Activated CD8-positive, alpha-beta T cell treated with anti-CD3 and anti-CD28 coated beads for 36 hours (primary cell): ENCODE results near the gene IL10RB. TPM values are rescaled to one million over a fixed set of nuclear protein-coding genes. Genes with fewer than 3 reads are reported as not detected.
"Not testable (repeated sequence)": the region's sequence is repeated elsewhere in the genome, so short reads cannot be mapped to it uniquely, and the experiment has no call there.

Experiments
- ATAC-seq: fragments of 200-7000 bp; cut with Tn5 transposase; one replicate; pipeline ENCODE4 v1.10.0; 2021; ENCODE audit warnings: mild to moderate bottlenecking, moderate library complexity
- CTCF ChIA-PET: fragments of 350-600 bp; sonication (Branson Sonifier 250); formaldehyde crosslinking; loops from one replicate; lab custom pipeline; 2021; ENCODE audit warnings: antibody characterized with exemption; lab: Charles Lee
- POLR2A ChIA-PET: fragments of 350-600 bp; sonication (Branson Sonifier 250); formaldehyde crosslinking; loops from one replicate; lab custom pipeline; 2021; ENCODE audit warnings: antibody characterized with exemption; lab: Charles Lee
- DNase-seq: peaks from one replicate; pipeline ENCODE4 v3.0.0-alpha.2; 2020
- H3K27ac Mint-ChIP-seq: one replicate; pipeline ENCODE4 v1.8.0; 2021; ENCODE audit warnings: mild to moderate bottlenecking, mixed read lengths
- H3K27me3 Mint-ChIP-seq: one replicate; pipeline ENCODE4 v1.8.0; 2021; ENCODE audit warnings: mixed read lengths
- H3K36me3 Mint-ChIP-seq: one replicate; pipeline ENCODE4 v1.8.0; 2021; ENCODE audit warnings: low read depth, mixed read lengths
- H3K4me1 Mint-ChIP-seq: one replicate; pipeline ENCODE4 v1.8.0; 2021; ENCODE audit warnings: low read depth, mixed read lengths
- H3K4me3 Mint-ChIP-seq: one replicate; pipeline ENCODE4 v1.8.0; 2021; ENCODE audit warnings: mild to moderate bottlenecking, moderate library complexity, mixed read lengths
- H3K9me3 Mint-ChIP-seq: one replicate; pipeline ENCODE4 v1.8.0; 2021; ENCODE audit warnings: mixed read lengths
- CTCF ChIP-seq: fragments of 200-600 bp; IDR thresholded peaks from one replicate; pipeline ENCODE4 v1.8.0; 2022; ENCODE audit warnings: antibody characterized with exemption, mild to moderate bottlenecking
- intact Hi-C: fragments of 100-400 bp; cut with micrococcal nuclease; formaldehyde crosslinking; loops from one replicate; pipeline ENCODE4 v1.10.0; 2022
- total RNA-seq, 2 experiments: library from RNA; stranded (reverse); gene quantifications; one replicate each; pipeline ENCODE4 v1.2.3, GENCODE V29; 2021

Gene IL10RB
- total RNA-seq, 2 experiments from 2014 or later: 25.0 to 30.5 TPM

GRCh38 chr21:33251119-33251518 is 15.0 kb upstream of the IL10RB start:
- DNase-seq: no peak
- Mint-ChIP-seq H3K27me3 (no peaks in the 10 kb centered on the region), H3K9me3 (no peaks in the 10 kb centered on the region), H3K36me3 (peaks cover 84% of the 10 kb centered on the region), H3K4me3 (no peak overlapping the region), H3K27ac (peak overlapping the region; percentile 63), H3K4me1 (peaks cover 53% of the 10 kb centered on the region)
- CTCF ChIA-PET: interaction anchor here (0.7 to 1.6 kb wide), 3 partner anchors 54 to 124 kb away, joined by 3 to 4 read pairs (median 4); no protein-coding TSS in a partner anchor
- ATAC-seq: no peak
- TF ChIP-seq CTCF: no peak
- POLR2A ChIA-PET: interaction anchor here (1.0 to 2.0 kb wide), 2 partner anchors 15 to 16 kb away, joined by 4 to 10 read pairs; partner anchors contain the start of gene IL10RB
- intact Hi-C loops: no loop called here

- ATAC-seq, CTCF ChIA-PET, intact Hi-C loops, POLR2A ChIA-PET, H3K27me3 Mint-ChIP-seq, DNase-seq, H3K4me3 Mint-ChIP-seq, H3K9me3 Mint-ChIP-seq: not testable (repeated sequence)
- peaks cover 86% of the 10 kb centered on the region for H3K36me3 Mint-ChIP-seq
- H3K27ac Mint-ChIP-seq: peak overlapping the region; percentile 54
- peaks cover 44% of the 10 kb centered on the region for H3K4me1 Mint-ChIP-seq
These were observed 12.8 kb upstream of the IL10RB start for GRCh38 chr21:33253382-33253781.

DNA sequence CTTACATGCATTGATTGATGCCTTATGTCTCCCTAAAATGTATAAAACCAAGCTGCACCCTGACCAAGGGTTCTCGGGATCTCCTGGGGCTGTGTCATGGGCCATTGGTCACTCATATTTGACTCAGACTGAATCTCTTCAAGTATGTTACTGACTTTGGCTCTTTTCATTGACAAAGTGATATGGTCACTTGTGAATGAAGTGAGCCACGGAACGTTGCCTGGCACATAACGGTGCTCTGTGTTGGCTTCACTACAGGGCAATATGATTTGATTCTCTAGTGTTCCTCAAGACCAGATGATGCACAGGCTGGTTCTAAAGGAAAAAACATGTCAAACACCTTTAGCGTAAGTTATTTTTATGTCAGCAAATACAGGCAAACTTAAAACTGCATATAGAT is 11.4 kb upstream of the IL10RB start:
- DNase-seq (no peak), ATAC-seq (no peak)
- H3K36me3 Mint-ChIP-seq: peaks cover 85% of the 10 kb centered on the region
- CTCF ChIA-PET: interaction anchor here (1.6 kb wide), 1 partner anchor 11 kb away, joined by 7 read pairs; the partner anchor contains the start of gene IL10RB
- H3K9me3 Mint-ChIP-seq: peaks cover 1% of the 10 kb centered on the region
- POLR2A ChIA-PET: interaction anchor here (1.0 to 1.9 kb wide), 4 partner anchors 10 to 23 kb away, joined by 3 to 6 read pairs (median 5); partner anchors contain the start of gene IL10RB
- H3K4me1 Mint-ChIP-seq: peaks cover 45% of the 10 kb centered on the region
- intact Hi-C loops: no loop called here
- peak overlapping the region; percentile 72 for H3K27ac Mint-ChIP-seq
- no peak overlapping the region for H3K4me3 Mint-ChIP-seq
- H3K27me3 Mint-ChIP-seq: no peaks in the 10 kb centered on the region
- no peak for TF ChIP-seq CTCF

DNA sequence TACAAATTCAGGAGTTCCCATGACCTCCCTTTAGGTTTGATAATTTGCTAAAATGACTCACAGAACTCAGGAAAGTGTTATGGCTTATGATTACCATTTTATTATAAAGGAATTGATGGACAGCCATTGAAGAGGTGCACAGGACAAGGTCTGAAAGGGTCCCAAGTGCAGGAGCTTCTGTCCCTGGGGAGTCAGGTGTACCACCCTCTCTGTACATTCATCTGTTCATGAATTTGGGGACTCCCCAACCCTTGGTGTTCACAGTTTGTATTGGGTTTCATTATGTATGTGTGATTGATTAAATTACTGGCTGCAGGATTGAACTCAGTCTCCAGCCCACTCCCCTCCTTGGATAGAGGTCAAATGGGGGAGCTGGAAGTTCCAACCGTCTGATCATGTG is 10.8 kb upstream of the IL10RB start:
- Mint-ChIP-seq H3K4me3 (no peak overlapping the region), H3K27me3 (no peaks in the 10 kb centered on the region), H3K36me3 (peaks cover 86% of the 10 kb centered on the region), H3K27ac (peak overlapping the region; percentile 72), H3K9me3 (peaks cover 1% of the 10 kb centered on the region), H3K4me1 (peaks cover 51% of the 10 kb centered on the region)
- DNase-seq (no peak), ATAC-seq (peak; percentile 69)
- ChIA-PET POLR2A (interaction anchor here (0.7 to 1.9 kb wide), 6 partner anchors 10 to 188 kb away, joined by 3 to 6 read pairs (median 4); partner anchors contain the start of gene IL10RB), CTCF (interaction anchor here (1.0 to 1.6 kb wide), 3 partner anchors 10 to 58 kb away, joined by 3 to 7 read pairs (median 3); partner anchors contain the start of gene IL10RB)
- TF ChIP-seq CTCF: no peak
- intact Hi-C loops: no loop called here

DNA sequence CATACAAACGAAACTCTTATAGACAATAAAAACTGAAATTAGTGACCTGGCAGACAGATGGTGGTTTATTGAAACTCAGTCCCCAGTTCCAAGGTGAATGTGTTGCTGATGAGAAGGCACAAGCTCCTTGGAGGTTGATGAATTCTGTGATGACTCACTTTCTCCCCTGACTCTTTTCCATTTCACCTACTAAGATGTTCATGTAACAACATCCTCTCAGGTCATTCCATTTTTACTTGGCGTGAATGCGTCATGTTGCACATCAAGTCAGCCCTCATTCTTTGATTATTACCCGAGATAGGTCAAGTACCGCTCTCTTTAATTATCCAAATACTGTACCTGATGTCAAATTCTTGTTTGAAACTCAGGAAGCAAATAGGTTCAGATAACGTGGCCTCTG is 10.1 kb upstream of the IL10RB start:
- no peak for TF ChIP-seq CTCF
- no peaks in the 10 kb centered on the region for H3K27me3 Mint-ChIP-seq
- intact Hi-C loops: no loop called here
- ChIA-PET CTCF (interaction anchor here (1.0 to 1.6 kb wide), 3 partner anchors 10 to 59 kb away, joined by 3 to 7 read pairs (median 3); partner anchors contain the start of gene IL10RB), POLR2A (interaction anchor here (0.9 to 1.9 kb wide), 6 partner anchors 8 to 38 kb away, joined by 3 to 6 read pairs (median 4); partner anchors contain the start of gene IL10RB)
- H3K27ac Mint-ChIP-seq: peak overlapping the region; percentile 72
- H3K4me3 Mint-ChIP-seq: no peak overlapping the region
- ATAC-seq (peak; percentile 64), DNase-seq (peak; percentile 40)
- peaks cover 81% of the 10 kb centered on the region for H3K36me3 Mint-ChIP-seq
- peaks cover 1% of the 10 kb centered on the region for H3K9me3 Mint-ChIP-seq
- H3K4me1 Mint-ChIP-seq: peaks cover 51% of the 10 kb centered on the region
